Measurements from ENCODE around the gene ADAMTS5. TPM values are rescaled to one million over a fixed set of nuclear protein-coding genes. Genes with fewer than 3 reads are reported as not detected.
A peak's percentile ranks its signal among the peaks of the same experiment; 100 is the strongest.

The ADAMTS5 gene
- total RNA-seq, 1 donor from 2014 or later: 8.1 TPM

DNA sequence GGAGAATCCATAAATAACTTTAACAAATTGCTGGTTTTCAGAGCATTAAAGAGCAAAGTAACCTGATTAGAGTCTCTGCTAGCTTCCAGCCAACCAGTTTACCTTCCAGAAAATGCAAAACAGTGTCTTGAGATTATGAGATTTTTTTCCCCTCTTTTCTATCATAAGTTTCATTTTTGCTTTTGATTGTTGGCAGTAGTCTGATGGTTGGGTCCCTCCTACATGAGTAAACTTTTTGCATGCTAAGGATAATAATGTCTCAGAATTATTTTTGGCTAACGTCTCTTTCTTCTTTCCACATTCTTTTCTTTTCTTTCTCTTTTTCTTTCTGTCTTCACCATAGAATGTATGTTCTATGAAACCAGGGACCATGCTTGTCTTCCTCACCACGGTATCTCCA lies 6.3 kb upstream of the ADAMTS5 start:
- Mint-ChIP-seq H3K9me3 (no peaks in the 10 kb centered on the region), H3K4me3 (no peak overlapping the region), H3K27me3 (peaks cover 35% of the 10 kb centered on the region), H3K36me3 (no peaks in the 10 kb centered on the region), H3K4me1 (ENCODE audit: unreplicated experiment) (no peaks in the 10 kb centered on the region), H3K27ac (no peak overlapping the region)
- DNase-seq (ENCODE audit: extremely low spot score, unreplicated experiment): no peak
- TF ChIP-seq CTCF (conservative IDR thresholded peaks at IDR 0.05): no peak

- DNase-seq (ENCODE audit: extremely low spot score, unreplicated experiment): no peak
- no peak for TF ChIP-seq CTCF (conservative IDR thresholded peaks at IDR 0.05)
- Mint-ChIP-seq H3K4me1 (ENCODE audit: unreplicated experiment) (no peaks in the 10 kb centered on the region), H3K36me3 (no peaks in the 10 kb centered on the region), H3K27me3 (peaks cover 46% of the 10 kb centered on the region), H3K27ac (no peak overlapping the region), H3K9me3 (no peaks in the 10 kb centered on the region), H3K4me3 (no peak overlapping the region)
Measured at GRCh38 chr21:26972192-26972591, 5.3 kb upstream of the ADAMTS5 start.

DNA sequence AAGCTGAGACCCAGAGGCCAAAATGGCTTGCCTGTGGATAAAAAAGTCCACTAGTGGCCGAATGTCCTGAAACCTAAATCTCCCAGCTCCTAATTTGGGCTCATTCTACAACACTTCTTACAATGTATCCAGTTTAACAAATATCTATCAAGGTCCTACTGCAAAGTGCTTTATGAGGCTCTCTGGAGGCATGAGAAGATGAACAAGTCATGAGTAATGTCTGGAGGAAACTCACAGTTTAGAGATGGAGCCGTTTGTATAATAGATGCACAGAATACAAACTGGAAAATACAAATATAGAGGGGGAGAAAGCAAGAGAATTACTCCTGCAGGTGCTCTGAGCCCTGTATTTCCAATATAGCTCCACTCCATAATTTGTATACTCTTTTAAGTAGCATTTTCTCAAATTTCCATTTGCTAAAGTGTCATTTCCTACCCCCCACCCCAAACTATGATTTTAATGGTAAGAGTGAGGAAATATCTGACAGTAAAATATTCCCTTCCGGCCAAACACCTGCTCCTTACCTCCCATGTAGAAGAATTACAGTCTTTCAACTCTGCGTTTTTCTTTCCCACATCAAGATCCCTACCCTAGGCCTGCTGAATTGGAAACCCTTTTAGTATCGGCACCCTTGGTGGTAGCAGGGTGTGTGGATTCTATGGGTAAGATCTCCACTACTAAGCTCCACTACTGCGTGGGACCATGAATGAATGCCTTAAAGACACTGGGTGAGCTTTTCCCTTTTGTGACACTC lies 3.3 kb upstream of the ADAMTS5 start:
- Mint-ChIP-seq H3K27me3 (peaks cover 58% of the 10 kb centered on the region), H3K4me3 (no peak overlapping the region), H3K4me1 (ENCODE audit: unreplicated experiment) (no peaks in the 10 kb centered on the region), H3K36me3 (no peaks in the 10 kb centered on the region), H3K9me3 (no peaks in the 10 kb centered on the region), H3K27ac (no peak overlapping the region)
- TF ChIP-seq CTCF (conservative IDR thresholded peaks at IDR 0.05): no peak
- no peak for DNase-seq (ENCODE audit: extremely low spot score, unreplicated experiment)

GRCh38 chr21:26966649-26967061 lies 233 bp downstream of the ADAMTS5 start:
- H3K4me1 Mint-ChIP-seq (ENCODE audit: unreplicated experiment): peaks cover 14% of the 10 kb centered on the region
- TF ChIP-seq CTCF (conservative IDR thresholded peaks at IDR 0.05): no peak
- H3K4me3 Mint-ChIP-seq: peak overlapping the region; percentile 97
- DNase-seq (ENCODE audit: extremely low spot score, unreplicated experiment): no peak
- H3K9me3 Mint-ChIP-seq: no peaks in the 10 kb centered on the region
- peak overlapping the region; percentile 88 for H3K27ac Mint-ChIP-seq
- H3K36me3 Mint-ChIP-seq: no peaks in the 10 kb centered on the region
- peaks cover 68% of the 10 kb centered on the region for H3K27me3 Mint-ChIP-seq

DNA sequence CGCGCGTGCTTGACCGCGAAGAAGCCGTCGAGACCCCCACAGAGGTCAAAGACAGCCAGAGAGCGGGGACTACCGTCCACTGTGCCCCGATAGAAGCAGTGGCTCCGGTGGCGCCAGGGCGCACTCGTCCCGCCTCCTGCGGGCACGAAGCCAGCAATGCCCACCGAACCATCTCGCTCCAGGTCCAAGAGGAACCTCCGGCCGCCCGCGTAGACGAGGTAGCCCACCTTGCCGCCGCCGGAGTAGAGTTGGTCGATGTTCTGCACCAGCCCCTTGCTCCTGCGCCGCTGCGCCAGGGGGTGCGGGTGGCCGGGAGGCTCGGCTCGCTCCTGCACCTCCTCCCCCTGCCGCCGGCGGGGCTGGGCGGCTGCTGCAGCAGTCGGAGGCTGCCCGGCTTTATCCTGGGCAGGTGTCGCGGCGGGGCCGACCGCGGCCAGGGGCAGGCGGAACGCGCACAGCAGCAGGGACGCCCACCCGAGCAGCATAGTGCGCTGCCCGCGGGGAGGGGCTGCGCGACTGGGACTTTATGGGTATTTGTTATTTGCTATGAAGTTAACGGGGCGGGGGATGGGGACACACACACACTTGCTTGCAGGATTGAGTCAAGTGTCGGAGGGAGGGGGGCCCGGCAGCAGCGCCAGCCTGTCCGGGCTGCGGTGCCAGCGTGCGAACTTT lies 844 bp downstream of the ADAMTS5 start:
- peaks cover 71% of the 10 kb centered on the region for H3K27me3 Mint-ChIP-seq
- H3K4me1 Mint-ChIP-seq (ENCODE audit: unreplicated experiment): peaks cover 14% of the 10 kb centered on the region
- peak overlapping the region; percentile 97 for H3K4me3 Mint-ChIP-seq
- no peaks in the 10 kb centered on the region for H3K36me3 Mint-ChIP-seq
- no peaks in the 10 kb centered on the region for H3K9me3 Mint-ChIP-seq
- H3K27ac Mint-ChIP-seq: no peak overlapping the region
- no peak for TF ChIP-seq CTCF (conservative IDR thresholded peaks at IDR 0.05)
- DNase-seq (ENCODE audit: extremely low spot score, unreplicated experiment): peak; percentile 72

Data from type B pancreatic cell (in vitro differentiated cells).